Brain pericyte (primary cell): ENCODE results near the gene SKAP1.
"Not testable (repeated sequence)": the region's sequence is repeated elsewhere in the genome, so short reads cannot be mapped to it uniquely, and the experiment has no call there.

Experiments
- DNase-seq: peaks from one replicate; pipeline ENCODE4 v3.0.0-alpha.2; 2012; ENCODE audit warnings: low read depth, low spot score

Gene SKAP1

GRCh38 chr17:48285614-48286013, 144.4 kb downstream of the SKAP1 start:
- DNase-seq = no peak

DNA sequence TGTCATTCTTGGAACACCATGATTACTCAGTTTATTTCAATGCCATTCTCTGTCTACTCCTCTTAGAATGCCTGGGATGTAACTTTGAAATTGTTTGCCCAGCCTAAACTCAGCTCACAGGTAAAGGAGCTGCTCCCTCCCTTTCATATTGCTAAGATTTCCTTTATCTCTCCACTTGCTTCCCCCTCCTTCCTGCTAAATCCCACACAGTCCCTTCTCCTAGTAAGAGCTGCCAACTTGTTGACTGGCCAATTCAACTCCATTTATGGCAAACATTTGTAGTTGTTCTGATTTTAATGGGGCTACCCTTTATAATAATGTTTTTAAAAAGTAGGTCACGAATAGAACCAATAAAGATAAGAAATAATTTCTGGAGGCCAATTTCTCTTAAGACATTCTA, 146.1 kb downstream of the SKAP1 start:
- no peak for DNase-seq

DNA sequence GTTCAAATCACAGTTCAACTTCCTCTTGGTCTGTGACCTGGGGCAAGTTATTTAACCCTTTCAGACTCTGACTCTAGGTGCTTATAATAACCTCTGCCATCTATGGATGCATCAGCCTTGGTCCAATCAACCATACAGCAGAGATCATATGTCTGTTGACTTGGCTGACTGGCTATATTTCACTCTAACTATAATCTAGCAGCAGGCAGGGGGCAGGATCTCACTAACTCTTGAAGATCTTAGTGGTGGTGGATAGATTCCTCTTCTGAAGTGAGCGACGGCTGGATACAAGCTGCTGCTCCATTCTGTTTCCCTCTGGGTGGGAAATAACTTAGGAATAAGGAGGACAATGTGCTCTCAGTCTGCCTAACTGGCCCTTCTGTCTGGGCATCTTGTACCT, 146.6 kb downstream of the SKAP1 start:
- DNase-seq = no peak

DNA sequence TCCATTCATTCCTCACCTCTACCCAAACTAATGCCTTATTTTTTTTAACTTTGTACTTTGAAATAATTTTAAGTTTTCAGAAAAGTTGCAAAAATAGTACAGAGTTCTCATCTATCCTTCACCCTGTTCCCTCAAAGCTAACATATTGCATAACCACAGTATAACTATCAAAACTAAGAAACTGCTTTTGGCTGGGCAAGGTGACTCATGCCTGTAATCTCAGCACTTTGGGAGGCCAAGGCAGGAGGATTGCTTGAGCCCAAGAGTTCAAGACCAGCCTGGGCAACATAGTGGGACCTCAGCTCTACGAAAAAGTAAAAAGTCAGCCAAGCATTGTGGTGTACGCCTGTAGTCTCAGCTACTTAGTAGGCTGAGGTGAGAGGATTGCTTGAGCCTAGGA, 147.7 kb downstream of the SKAP1 start:
- DNase-seq = no peak

DNA sequence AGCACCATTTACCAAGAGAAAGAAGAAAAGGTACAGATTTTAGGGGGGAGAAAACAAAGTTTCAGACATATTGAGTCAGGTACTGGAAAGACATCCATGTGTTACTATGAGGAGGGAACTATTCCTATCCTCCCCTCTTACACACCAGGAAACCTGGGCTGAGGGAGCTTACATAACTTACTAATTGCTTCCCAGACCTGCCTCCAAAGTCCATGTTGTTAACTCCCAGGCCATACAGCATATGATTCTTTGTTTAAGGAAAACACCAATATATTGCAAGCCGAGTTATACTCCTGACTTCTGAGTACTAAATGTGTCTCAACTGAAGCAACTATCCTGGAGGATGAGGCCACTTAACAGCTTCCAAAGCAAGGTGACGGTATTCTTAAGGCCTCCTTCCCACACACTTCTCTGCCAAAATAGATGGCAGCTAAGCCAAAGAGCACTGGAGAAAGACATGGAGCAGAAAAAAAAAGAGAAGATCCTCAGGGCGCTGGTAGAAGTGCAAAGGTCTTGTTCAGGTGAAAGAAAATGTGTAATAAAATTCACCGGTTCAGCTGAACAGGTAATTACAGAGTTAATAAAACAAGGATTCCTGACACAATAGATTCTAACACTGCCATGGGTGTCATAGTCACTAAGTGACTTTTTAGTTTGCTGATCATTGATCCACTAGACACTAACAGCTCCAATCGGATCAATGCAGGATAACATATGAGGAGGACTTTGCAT, 151.1 kb downstream of the SKAP1 start:
- no peak for DNase-seq

DNA sequence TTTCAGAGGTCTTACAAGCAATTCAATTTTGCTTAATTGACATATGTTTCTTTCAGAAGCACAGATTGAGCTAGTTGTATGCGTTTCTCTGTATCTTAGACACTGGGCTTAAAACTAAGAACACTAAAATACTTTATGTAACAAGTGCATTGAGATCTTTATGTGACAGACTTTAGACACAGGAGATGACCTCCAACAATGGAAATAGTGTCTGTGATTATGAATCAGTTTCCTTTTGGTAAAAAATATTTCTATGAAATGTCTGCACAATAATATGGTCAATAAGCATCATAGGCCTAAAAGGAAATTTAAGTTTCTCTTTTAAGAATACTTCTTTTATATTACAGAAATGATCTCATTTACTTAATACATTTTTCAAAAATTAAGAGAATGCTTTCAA, 153.2 kb downstream of the SKAP1 start:
- DNase-seq = no peak

GRCh38 chr17:48270899-48271298, 159.1 kb downstream of the SKAP1 start:
- no peak for DNase-seq

DNA sequence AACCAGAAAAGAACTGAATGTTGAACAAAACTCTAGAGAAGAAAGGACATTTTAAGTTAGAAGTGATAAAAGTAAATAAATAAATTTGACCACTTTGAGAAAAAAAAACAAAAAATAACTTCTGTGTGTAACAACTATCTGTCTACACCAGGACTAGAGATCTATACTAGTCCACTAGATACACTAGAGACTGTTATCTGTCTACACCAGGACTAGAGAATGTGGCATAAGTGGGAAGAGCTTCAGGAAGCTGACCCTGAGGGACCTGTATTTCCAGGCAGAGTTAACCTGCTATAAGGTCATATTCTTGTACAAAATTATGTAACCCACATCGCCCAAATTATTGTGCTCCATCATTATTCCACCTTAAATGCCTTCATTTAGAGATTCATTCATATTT, 160.8 kb downstream of the SKAP1 start:
- no peak for DNase-seq

DNA sequence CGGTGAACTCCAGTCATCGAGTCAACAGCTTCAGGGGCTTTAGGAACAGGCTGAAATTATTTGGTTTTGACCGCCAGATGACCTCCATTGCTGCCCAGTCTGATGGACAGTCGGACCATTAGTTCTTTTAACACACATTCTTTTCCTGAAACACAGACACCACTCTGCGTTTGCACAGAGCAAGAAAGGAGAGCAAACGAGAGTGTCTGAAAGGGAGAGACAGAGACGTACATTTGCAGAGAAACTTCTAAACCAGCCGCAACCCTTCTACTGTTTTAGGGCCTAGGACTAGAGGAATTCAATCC, 166.3 kb downstream of the SKAP1 start:
- no peak for DNase-seq

- no peak for DNase-seq
Observed at GRCh38 chr17:48262982-48263730, 166.9 kb downstream of the SKAP1 start.

DNA sequence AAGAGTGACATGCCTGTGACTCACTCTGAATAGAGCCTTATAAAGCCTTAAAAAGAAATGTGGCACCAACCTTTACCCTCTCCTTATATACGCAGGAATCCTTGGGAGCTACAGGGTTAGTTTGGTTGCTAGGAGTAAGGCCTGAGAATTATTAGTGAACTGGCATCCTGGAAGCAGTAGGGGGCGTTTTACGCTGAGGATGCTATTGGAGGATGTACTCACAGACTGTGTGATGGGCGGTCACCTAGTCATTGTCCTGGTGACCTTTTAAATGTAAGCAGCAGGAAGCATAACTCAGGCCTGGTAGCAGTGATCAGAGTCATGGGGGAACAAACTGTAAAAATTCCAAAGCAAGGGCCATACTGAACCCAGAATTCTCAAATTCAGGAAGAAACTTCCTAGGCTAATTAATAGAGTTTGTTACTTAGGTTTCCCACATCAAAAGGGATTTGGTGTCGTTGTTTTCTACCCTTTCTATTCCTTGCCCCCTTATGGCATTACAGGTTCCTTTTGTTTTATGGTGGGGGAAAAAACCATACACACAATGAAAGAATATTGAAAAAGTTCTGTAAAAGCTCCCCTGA, 168.6 kb downstream of the SKAP1 start:
- no peak for DNase-seq

DNA sequence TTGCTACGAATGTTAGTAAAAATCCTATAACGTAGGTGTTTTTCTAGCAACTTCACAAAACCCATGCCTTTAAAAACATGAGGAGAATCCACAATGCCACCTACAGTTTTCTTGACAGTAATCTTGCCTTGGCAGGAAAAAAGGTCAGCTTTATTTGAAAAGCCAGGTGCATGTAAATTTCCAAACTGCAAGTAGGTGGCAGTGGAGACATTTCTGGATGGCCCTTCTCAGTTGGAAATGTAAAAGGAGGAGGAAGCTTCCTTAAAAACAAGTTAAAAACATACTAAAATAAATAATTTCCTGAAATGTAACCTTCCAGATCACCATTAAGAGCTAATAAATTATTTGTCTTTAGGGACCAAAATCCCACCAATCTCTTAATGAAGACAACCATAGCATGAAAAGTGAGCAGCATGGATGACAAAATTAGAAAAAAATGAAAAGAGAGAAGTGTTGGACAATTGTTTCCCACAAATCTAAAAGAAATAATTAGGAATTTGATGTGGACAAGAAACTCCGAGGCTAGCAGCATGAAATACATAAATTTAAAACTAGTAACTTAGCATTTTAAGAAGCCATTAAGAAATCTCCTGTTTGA, 170.2 kb downstream of the SKAP1 start:
- DNase-seq = no peak

DNA sequence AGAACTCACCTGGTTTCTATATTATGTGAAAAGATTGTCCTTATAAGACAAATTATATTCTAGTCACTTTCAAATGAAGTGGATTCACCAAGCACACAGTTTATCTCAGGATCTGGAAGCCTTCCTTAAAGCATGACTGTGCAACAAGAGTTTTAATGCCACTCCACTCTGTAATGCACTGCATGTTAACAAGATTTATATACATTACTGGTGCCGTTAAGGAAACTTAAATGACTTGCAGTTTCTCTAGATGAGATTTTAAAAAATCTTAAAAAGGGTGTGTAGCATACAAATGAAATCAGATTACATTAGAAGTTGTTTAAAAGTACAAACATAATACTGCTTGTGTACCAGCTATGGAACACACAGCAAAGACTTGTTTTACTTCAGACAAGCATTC, 171.7 kb downstream of the SKAP1 start:
- DNase-seq = no peak

GRCh38 chr17:48255759-48256158, 174.3 kb downstream of the SKAP1 start:
- no peak for DNase-seq

DNA sequence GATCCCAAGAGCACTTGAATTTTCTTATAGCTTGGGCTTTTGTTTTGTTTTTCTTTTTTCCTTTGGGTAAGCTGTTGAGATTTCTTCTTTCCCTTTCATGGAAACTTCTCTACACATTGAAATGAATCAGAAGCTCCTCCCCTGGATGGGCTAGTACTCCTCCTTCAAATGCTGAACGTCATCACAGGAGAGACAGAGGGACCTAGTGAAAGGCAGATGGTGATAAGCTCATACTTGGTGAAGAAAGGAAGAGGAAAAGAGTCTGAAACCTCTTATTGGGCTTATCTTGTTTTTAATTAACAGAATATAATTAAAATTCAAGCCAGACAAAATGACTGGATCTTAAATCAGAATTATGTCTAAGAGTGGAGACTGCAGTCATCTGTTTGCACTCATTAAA, 175.1 kb downstream of the SKAP1 start:
- no peak for DNase-seq

DNA sequence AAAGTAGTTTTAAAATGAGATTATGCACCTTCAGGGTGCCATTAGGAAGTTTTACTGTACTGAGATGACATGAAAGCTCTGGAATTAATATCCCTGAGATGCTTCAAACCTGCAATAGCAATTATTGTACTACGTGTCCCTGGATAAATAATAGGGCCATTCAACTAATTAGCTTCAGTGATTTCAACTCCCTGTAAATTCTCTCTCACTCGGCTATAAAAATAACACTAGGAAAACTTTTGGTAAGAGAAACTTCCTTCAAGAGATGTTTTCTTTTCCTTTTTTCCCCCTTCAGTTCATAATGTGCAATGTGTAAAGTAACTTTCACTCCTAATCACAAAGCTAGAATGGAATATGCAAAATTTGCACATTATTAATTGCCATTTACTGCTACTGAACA, 176.0 kb downstream of the SKAP1 start:
- no peak for DNase-seq

GRCh38 chr17:48251950-48252349, 178.1 kb downstream of the SKAP1 start:
- no peak for DNase-seq

- DNase-seq = no peak
Observed at GRCh38 chr17:48250949-48251348, 179.1 kb downstream of the SKAP1 start.

DNA sequence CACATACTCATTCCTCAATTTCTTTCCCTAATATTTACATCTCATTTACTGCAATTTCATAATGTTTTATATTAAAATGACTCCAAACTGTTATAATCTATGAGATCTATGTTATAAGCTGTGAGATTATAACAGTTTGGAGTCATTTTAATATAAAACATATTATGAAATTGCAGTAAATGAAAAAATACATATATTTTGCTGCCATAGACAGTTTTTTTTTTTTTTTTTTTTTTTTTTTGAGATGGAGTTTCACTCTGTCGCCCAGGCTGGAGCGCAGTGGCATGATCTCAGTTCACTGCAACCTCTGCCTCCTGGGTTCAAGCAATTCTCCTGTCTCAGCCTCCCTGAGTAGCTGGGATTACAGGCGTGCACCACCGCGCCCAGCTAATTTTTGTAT, 180.0 kb downstream of the SKAP1 start:
- DNase-seq = not testable (repeated sequence)

GRCh38 chr17:48247603-48248002, 182.4 kb downstream of the SKAP1 start:
- no peak for DNase-seq

- DNase-seq = no peak
Observed at GRCh38 chr17:48247038-48247437, 183.0 kb downstream of the SKAP1 start.

DNA sequence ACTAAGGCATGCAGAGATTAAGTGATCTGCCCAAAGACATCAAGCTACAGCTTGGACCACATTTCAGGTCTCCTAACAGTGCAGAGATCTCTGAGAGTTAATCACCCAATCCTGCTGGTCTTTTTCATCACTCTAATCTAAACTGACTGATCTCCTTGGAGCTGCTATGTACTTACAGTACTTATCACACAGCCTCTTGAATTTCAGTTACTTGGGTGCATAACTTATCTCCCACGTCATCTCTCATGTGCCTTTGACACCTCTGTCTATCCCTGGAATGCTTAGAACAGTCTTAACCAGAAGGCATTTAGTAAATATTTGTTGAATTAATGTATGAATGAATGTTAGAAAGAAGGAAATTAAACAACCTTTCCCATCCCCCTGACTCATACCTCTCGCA, 183.4 kb downstream of the SKAP1 start:
- DNase-seq = no peak
